MM.1S (cell line): ENCODE measurements around the gene NFATC2.

Source experiments
- DNase-seq: peaks from one replicate; pipeline ENCODE4 v3.0.0-alpha.2; 2015
- H2AFZ ChIP-seq: fragments of 300-600 bp; sonication (generic); 2 replicates; pipeline ENCODE4 v1.6.0; 2016; ENCODE audit warnings: antibody characterized with exemption, low read length
- H3F3A ChIP-seq: fragments of 300-600 bp; sonication (generic); 2 replicates; pipeline ENCODE4 v1.6.1; 2016; ENCODE audit warnings: mild to moderate bottlenecking, antibody characterized with exemption, low read length, moderate library complexity, mixed read lengths; ENCODE audit not compliant: insufficient read depth
- H3K27ac ChIP-seq: fragments of 300-600 bp; sonication (generic); 2 replicates; pipeline ENCODE4 v1.5.1; 2016; ENCODE audit warnings: mild to moderate bottlenecking, low read length
- H3K27me3 ChIP-seq: fragments of 300-600 bp; sonication (generic); replicated peaks from 2 replicates; pipeline ENCODE4 v1.6.0; 2016; ENCODE audit warnings: low read length; ENCODE audit not compliant: insufficient read depth
- H3K36me3 ChIP-seq: fragments of 300-600 bp; sonication (generic); replicated peaks from 2 replicates; pipeline ENCODE4 v1.6.1; 2016; ENCODE audit warnings: mild to moderate bottlenecking, low read length, mixed read lengths; ENCODE audit not compliant: insufficient read depth
- H3K4me1 ChIP-seq: fragments of 300-600 bp; sonication (generic); 2 replicates; pipeline ENCODE4 v1.6.1; 2016; ENCODE audit warnings: low read length, mixed read lengths
- H3K4me2 ChIP-seq: fragments of 300-600 bp; sonication (generic); 2 replicates; pipeline ENCODE4 v1.6.0; 2016; ENCODE audit warnings: low read depth, low read length
- H3K4me3 ChIP-seq: fragments of 300-600 bp; sonication (generic); 2 replicates; pipeline ENCODE4 v1.5.1; 2016; ENCODE audit warnings: low read length, mixed read lengths
- H3K79me2 ChIP-seq: fragments of 300-600 bp; sonication (generic); 2 replicates; pipeline ENCODE4 v1.6.1; 2016; ENCODE audit warnings: mixed run types, low read length, mixed read lengths
- H3K9ac ChIP-seq: fragments of 300-600 bp; sonication (generic); 2 replicates; pipeline ENCODE4 v1.6.1; 2016; ENCODE audit warnings: low read length, mixed read lengths
- H3K9me2 ChIP-seq: fragments of 300-600 bp; sonication (generic); replicated peaks from 2 replicates; pipeline ENCODE4 v1.6.1; 2016; ENCODE audit warnings: mild to moderate bottlenecking, low read length, mixed read lengths; ENCODE audit not compliant: insufficient read depth
- H3K9me3 ChIP-seq: fragments of 300-600 bp; sonication (generic); replicated peaks from 2 replicates; pipeline ENCODE4 v1.6.1; 2016; ENCODE audit warnings: mild to moderate bottlenecking, low read length, mixed read lengths; ENCODE audit not compliant: insufficient read depth
- H4K20me1 ChIP-seq: fragments of 300-600 bp; sonication (generic); 2 replicates; pipeline ENCODE4 v1.6.1; 2016; ENCODE audit warnings: mild to moderate bottlenecking, low read length, moderate library complexity, mixed read lengths; ENCODE audit not compliant: insufficient read depth
- EZH2 ChIP-seq: fragments of 300-600 bp; sonication (generic); optimal IDR thresholded peaks from 2 replicates; pipeline ENCODE3; 2017; ENCODE audit warnings: low read depth, mild to moderate bottlenecking, antibody characterized with exemption, low read length, mixed read lengths
- EZH2phosphoT487 ChIP-seq: fragments of 300-600 bp; sonication (generic); IDR thresholded peaks from 2 replicates; pipeline ENCODE4 v1.6.1; 2018; ENCODE audit warnings: antibody characterized with exemption, low read length
- TF ChIP-seq, protein P1 (sequence below): fragments of 300-600 bp; sonication (generic); IDR thresholded peaks from 2 replicates; pipeline ENCODE4 v1.5.1; 2016; ENCODE audit warnings: antibody characterized with exemption, low read length, mixed read lengths

The NFATC2 gene

DNA sequence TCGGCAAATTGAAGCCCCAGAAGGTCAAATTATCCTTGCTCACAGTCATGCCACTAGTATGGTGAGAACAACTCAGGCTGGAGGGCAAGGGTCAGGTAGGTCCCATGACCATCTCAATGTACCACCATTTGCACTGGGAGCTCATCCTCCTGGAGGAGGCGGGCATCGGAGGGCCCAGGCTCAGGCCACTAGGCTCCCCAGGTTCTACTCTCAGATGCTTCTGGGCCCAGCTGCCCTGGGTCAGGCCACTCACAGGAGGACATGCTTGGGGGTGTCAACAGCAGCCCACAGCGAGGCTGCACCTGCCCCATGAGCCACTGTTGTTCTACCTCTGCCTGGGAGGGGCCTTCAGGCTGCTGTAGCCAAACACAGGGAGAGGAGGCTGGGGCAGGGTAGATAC lies 39.1 kb downstream of the NFATC2 start:
- no peaks in the 10 kb centered on the region for H3K9me3 ChIP-seq
- no peaks in the 10 kb centered on the region for H3F3A ChIP-seq
- H3K4me3 ChIP-seq: no peak overlapping the region
- no peak overlapping the region for H3K27ac ChIP-seq
- no peak overlapping the region for H3K9ac ChIP-seq
- H3K9me2 ChIP-seq: no peaks in the 10 kb centered on the region
- peaks cover 41% of the 10 kb centered on the region for H3K79me2 ChIP-seq
- DNase-seq: no peak
- no peaks in the 10 kb centered on the region for H4K20me1 ChIP-seq
- H3K4me2 ChIP-seq: no peak overlapping the region
- H3K4me1 ChIP-seq: no peaks in the 10 kb centered on the region
- no peaks in the 10 kb centered on the region for H3K27me3 ChIP-seq
- H2AFZ ChIP-seq: no peak overlapping the region
- no peak for TF ChIP-seq EZH2
- TF ChIP-seq, protein P1, sequence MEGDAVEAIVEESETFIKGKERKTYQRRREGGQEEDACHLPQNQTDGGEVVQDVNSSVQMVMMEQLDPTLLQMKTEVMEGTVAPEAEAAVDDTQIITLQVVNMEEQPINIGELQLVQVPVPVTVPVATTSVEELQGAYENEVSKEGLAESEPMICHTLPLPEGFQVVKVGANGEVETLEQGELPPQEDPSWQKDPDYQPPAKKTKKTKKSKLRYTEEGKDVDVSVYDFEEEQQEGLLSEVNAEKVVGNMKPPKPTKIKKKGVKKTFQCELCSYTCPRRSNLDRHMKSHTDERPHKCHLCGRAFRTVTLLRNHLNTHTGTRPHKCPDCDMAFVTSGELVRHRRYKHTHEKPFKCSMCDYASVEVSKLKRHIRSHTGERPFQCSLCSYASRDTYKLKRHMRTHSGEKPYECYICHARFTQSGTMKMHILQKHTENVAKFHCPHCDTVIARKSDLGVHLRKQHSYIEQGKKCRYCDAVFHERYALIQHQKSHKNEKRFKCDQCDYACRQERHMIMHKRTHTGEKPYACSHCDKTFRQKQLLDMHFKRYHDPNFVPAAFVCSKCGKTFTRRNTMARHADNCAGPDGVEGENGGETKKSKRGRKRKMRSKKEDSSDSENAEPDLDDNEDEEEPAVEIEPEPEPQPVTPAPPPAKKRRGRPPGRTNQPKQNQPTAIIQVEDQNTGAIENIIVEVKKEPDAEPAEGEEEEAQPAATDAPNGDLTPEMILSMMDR: no peak
- TF ChIP-seq EZH2phosphoT487: no peak
- H3K36me3 ChIP-seq: no peaks in the 10 kb centered on the region

DNA sequence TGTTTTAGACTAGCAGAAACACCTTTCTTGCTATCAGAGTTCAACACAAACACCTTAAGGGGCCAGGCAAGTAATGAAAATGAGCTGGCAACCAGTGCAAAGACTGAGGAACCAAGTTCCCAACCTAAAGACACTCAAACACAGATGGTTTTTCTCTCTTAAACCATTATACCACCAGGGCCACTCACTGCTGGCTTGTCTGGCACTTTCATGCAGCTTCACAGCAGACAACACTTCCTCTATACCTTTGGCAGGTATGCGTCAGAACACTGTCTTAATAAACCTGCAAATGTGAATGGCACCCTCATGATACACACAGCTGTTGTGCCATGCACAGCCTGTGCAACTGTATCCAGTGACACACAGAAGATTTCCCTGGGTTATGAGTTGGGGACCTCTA lies 41.6 kb downstream of the NFATC2 start:
- DNase-seq: no peak
- Histone ChIP-seq H3K9me2 (no peaks in the 10 kb centered on the region), H3K79me2 (peaks cover 47% of the 10 kb centered on the region), H3K4me3 (no peak overlapping the region), H3K9me3 (no peaks in the 10 kb centered on the region), H3K27me3 (no peaks in the 10 kb centered on the region), H3F3A (no peaks in the 10 kb centered on the region), H2AFZ (no peak overlapping the region), H3K36me3 (no peaks in the 10 kb centered on the region), H3K9ac (no peak overlapping the region), H3K4me2 (no peak overlapping the region), H4K20me1 (no peaks in the 10 kb centered on the region), H3K27ac (no peak overlapping the region), H3K4me1 (no peaks in the 10 kb centered on the region)
- no peak for TF ChIP-seq EZH2
- no peak for TF ChIP-seq EZH2phosphoT487
- TF ChIP-seq, protein P1: no peak

DNA sequence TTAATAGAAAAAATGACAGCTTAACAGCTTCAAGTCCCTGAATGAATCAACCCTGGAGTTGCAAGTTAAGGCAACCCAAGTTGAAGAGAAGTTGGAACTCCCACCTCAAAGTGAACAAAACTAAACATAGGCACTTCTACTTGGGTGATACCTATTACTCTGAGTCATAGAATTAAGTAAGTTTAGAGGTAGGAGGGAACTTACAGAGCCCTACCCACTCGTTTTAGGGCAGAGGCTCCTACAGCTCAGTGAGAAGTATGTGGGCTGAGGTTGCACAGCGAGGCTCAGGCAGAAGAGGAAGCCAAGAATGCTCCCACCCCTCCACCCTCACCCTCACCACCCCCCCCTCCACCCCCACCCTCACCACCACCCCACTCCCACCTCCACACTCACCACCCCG lies 42.2 kb downstream of the NFATC2 start:
- no peaks in the 10 kb centered on the region for H4K20me1 ChIP-seq
- H3F3A ChIP-seq: no peaks in the 10 kb centered on the region
- H3K79me2 ChIP-seq: peaks cover 48% of the 10 kb centered on the region
- no peak for DNase-seq
- H3K9ac ChIP-seq: no peak overlapping the region
- H2AFZ ChIP-seq: no peak overlapping the region
- H3K9me2 ChIP-seq: no peaks in the 10 kb centered on the region
- H3K4me1 ChIP-seq: no peaks in the 10 kb centered on the region
- H3K36me3 ChIP-seq: no peaks in the 10 kb centered on the region
- no peaks in the 10 kb centered on the region for H3K9me3 ChIP-seq
- H3K27me3 ChIP-seq: no peaks in the 10 kb centered on the region
- TF ChIP-seq EZH2: no peak
- TF ChIP-seq EZH2phosphoT487: no peak
- TF ChIP-seq, protein P1: no peak
- no peak overlapping the region for H3K4me2 ChIP-seq
- H3K27ac ChIP-seq: no peak overlapping the region
- H3K4me3 ChIP-seq: no peak overlapping the region
